HL-60/S4 treated with phorbol 12-myristate 13-acetate at 8.2 ng/mL for 4 days and 3 days (cell line): ENCODE results near the gene B4GALNT2.
"Not testable (repeated sequence)": the region's sequence is repeated elsewhere in the genome, so short reads cannot be mapped to it uniquely, and the experiment has no call there.

ENCODE experiments used
- in situ Hi-C: fragments of 300-500 bp; cut with MboI; formaldehyde crosslinking; loops from 2 replicates; pipeline ENCODE4 v1.15.0; 2022; ENCODE audit warnings: low sequenced_read_pairs

The B4GALNT2 gene

GRCh38 chr17:49132699-49133364, at the start of gene B4GALNT2:
B4GALNT2 (plus strand) TSS chr17:49132769; CDS start chr17:49132793, 24 bp downstream.
- in situ Hi-C loops = loop anchor here (25.0 kb wide), 1 partner anchor 404 kb away; no protein-coding TSS in a partner anchor

- in situ Hi-C loops = not testable (repeated sequence)
These were observed 47.5 kb upstream of the B4GALNT2 start for GRCh38 chr17:49085046-49085445.

GRCh38 chr17:49085565-49086315, 46.8 kb upstream of the B4GALNT2 start:
- in situ Hi-C loops = no loop called here

- in situ Hi-C loops = no loop called here
These were observed 46.3 kb upstream of the B4GALNT2 start for GRCh38 chr17:49086316-49086605.

GRCh38 chr17:49086649-49087048, 45.9 kb upstream of the B4GALNT2 start:
- in situ Hi-C loops = no loop called here

- in situ Hi-C loops = no loop called here
These were observed 43.5 kb upstream of the B4GALNT2 start for GRCh38 chr17:49089094-49089493.

- in situ Hi-C loops = no loop called here
These were observed 41.5 kb upstream of the B4GALNT2 start for GRCh38 chr17:49090878-49091594.

GRCh38 chr17:49093131-49093530, 39.4 kb upstream of the B4GALNT2 start:
- in situ Hi-C loops = no loop called here

- in situ Hi-C loops = no loop called here
These were observed 32.0 kb upstream of the B4GALNT2 start for GRCh38 chr17:49100601-49101000.

GRCh38 chr17:49101054-49101534, 31.5 kb upstream of the B4GALNT2 start:
- in situ Hi-C loops = no loop called here

- in situ Hi-C loops = not testable (repeated sequence)
These were observed 29.2 kb upstream of the B4GALNT2 start for GRCh38 chr17:49103360-49103759.

- in situ Hi-C loops = no loop called here
These were observed 28.0 kb upstream of the B4GALNT2 start for GRCh38 chr17:49104511-49105074.

GRCh38 chr17:49106321-49107210, 26.0 kb upstream of the B4GALNT2 start:
- in situ Hi-C loops = no loop called here

- in situ Hi-C loops = no loop called here
These were observed 25.4 kb upstream of the B4GALNT2 start for GRCh38 chr17:49107211-49107557.

GRCh38 chr17:49108318-49108717, 24.3 kb upstream of the B4GALNT2 start:
- in situ Hi-C loops = no loop called here

GRCh38 chr17:49110509-49110908, 22.1 kb upstream of the B4GALNT2 start:
- in situ Hi-C loops = no loop called here

- in situ Hi-C loops = no loop called here
These were observed 20.6 kb upstream of the B4GALNT2 start for GRCh38 chr17:49111934-49112333.

GRCh38 chr17:49112936-49113335, 19.6 kb upstream of the B4GALNT2 start:
- in situ Hi-C loops = no loop called here

- in situ Hi-C loops = no loop called here
These were observed 17.9 kb upstream of the B4GALNT2 start for GRCh38 chr17:49114703-49115102.

- in situ Hi-C loops = no loop called here
These were observed 14.9 kb upstream of the B4GALNT2 start for GRCh38 chr17:49117587-49118230.
